ENCODE measurements around the gene ASIC4. TPM values are rescaled to one million over a fixed set of nuclear protein-coding genes. Genes with fewer than 3 reads are reported as not detected.

The ASIC4 gene, protein sequence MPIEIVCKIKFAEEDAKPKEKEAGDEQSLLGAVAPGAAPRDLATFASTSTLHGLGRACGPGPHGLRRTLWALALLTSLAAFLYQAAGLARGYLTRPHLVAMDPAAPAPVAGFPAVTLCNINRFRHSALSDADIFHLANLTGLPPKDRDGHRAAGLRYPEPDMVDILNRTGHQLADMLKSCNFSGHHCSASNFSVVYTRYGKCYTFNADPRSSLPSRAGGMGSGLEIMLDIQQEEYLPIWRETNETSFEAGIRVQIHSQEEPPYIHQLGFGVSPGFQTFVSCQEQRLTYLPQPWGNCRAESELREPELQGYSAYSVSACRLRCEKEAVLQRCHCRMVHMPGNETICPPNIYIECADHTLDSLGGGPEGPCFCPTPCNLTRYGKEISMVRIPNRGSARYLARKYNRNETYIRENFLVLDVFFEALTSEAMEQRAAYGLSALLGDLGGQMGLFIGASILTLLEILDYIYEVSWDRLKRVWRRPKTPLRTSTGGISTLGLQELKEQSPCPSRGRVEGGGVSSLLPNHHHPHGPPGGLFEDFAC
- under 0.01 and 0.09 TPM in 2 replicates for total RNA-seq

DNA sequence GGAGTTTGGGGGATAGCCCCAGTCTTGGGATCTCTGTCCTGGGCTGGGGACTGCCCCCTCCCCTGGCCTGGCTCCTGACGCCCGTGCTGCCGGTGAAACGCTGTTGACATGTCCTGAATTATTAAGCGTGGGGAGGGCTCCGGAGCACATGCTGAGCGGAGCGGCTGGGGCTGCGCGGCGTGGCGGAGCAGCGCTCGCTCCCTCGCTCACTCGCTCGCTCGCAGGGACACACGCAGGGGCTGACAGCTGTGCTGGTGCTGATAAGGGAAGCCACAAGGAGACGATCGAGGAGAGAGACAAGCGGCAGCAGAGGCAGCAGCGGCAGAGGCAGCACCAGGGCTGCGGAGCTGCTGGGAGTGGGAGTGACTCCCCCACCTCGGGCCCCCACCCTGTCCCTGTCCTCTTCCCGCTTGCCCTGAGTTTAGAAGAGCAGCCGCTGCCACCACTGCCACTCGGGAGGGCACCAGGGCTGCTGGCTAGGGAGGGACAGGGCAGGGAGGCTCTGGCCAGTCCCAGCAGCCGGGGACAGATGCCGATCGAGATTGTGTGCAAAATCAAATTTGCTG is at the start of gene ASIC4:
Gene ASIC4, plus strand, starts transcription at position 287 of the 566 bp plus-strand sequence. Its CDS starts 243 bp downstream, at position 530.

DNA sequence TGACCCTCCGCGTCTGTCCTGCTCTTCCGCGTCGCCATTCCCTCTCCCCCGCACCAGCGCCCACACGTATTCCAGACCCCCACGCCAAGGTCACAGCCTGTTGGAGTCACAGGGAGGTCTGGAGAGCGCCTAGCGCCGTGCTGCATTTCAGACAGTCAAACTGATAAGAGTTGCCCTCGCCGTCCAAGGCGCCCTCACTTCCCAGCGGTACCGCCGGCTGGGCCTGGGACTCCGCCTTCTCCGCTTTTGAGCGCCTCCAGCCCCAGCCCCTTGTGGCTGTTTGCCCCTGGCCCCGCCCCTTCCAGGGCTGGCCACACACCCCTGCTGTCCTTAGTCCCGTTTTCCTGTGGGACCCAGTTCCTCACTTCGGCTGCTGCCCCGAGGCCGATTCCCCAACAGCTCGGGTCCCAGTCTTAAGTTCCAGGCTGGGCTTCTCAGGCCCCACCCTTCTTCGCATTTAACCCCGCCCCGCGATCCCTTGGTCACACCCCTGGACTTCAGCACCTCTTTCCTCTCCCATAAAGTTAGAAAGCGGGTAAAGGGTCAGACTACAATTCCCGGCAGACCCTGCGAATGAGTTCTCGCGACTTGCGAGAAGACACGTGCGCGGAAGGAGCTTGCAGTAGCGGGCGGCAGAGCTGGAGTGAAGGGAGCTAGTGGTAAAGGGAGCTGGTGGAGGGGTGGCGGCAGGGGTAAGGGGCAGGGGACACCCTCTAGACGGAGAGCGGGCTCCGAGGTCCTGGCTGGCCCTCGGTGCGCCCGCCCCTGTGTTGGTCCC is 15.8 kb upstream of the ASIC4 start, which contains the start of gene GMPPA:
Gene GMPPA, plus strand, starts transcription at position 612 of the 778 bp plus-strand sequence. CDS start 1,085 bp downstream, outside the sequence.

DNA sequence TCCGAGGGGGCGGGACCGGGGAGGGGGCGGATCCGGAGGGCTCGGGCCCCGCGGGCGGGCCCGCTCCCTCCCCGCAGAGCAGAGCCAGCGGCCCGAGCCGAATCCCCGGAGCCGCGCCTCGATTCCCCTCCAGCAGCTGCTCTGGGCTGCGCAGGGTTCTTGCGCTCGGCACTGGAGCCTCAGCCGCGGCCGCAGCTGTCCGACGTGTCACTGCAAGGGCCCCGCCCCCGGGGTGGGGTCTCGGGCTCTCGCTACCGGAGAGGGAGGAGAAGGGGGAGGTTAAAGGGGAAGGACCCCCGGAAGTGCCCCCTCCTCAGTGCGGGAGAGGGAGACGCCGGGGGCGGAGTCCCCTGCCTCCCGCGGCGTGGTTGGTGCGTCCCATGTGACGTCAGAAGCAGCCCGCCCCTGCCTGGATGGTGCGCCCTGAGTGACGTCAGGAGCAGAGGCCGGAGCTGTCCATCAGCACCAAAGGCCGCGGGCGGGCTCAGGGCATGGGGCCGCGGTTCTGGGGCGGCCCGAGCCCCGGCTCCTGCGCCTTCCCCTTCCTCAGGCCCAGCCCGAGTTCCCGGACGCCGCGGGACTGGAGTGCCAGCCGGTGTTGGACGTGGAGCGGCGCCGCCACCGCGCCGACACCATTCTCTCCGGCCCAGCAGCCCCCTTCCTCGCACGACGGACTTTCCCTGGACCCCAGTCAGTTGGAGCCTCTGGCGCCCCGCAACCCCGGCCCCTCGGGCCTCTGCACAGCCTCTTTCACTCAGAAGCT is 29.5 kb downstream of the ASIC4 start, which contains the start of the genes CHPF and TMEM198:
Gene CHPF, minus strand, starts transcription at position 214 of the 763 bp plus-strand sequence. CDS start 271 bp downstream, outside the sequence.
Gene TMEM198, plus strand, starts transcription at position 433 of the 763 bp plus-strand sequence. CDS start 700 bp downstream, outside the sequence.

DNA sequence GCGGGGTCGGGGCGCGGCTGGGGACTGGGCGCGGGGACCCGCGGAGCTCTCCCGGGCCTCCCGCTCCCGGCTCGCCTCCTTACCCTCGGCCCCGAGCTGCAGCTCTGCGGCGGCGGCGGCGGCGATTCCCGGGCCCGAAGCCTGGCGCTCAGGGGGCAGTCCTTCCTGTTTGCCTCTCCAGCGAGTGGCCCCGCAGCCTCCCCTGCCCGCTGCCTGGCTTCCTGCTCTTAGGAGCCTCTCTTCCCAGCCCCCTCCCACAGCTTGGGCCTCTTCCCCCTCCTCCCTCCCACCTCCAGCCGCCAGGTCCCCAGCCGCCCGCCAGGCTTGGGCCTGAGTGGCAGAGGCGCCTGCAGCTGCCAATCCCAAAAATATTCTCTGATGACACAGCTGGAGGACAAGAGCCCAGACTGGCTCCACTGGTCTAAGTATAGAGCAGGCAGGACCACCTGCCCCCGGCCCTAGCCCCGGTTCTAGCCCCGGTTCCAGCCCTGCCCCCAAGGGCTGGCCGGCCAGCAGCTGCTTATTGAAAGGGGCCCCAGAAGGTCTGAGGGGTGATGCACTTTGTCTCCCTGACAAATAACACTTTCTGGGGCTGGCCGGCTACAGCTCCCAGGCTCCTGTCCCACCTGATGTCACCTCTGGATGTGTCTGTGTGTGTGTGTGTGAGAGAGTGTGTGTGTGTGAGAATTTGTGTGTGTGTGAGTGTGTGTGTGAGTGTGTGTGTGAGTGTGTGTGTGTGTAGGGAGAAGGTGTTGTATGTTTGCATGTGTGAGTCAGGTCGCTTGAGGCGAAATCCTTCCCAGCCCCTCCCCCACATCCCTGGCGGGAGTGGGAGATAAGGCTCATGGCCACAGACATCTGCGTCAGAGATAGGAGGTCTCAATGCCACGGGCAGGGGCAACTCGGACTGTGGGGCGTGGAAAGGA is 57.3 kb downstream of the ASIC4 start, which contains the start of gene OBSL1:
Gene OBSL1, minus strand, starts transcription at position 229 of the 926 bp plus-strand sequence. CDS start 307 bp downstream, outside the sequence.

DNA sequence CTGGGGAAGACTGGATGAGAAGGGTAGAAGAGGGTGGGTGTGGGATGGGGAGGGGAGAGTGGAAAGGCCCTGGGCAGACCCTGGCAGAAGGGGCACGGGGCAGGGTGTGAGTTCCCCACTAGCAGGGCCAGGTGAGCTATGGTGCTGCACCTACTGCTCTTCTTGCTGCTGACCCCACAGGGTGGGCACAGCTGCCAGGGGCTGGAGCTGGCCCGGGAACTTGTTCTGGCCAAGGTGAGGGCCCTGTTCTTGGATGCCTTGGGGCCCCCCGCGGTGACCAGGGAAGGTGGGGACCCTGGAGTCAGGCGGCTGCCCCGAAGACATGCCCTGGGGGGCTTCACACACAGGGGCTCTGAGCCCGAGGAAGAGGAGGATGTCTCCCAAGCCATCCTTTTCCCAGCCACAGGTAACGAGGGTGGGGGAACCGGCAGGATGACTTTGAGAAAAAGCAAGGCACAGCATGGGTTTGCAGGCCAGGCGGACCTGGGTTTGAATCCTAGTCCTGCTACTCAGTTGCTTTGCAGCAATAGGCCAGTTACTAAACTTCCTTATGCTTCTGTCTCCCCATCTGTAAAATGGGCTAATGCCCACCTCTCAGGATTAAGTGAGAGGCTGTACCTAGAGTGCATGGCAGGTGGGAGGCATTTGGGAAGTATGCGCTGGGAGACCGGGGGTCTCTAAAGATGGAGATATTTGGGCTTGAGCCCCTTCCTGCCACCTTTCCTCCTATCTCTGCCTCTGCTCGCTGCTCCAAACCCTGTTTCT is 58.1 kb downstream of the ASIC4 start, which contains the start of gene INHA:
Gene INHA, plus strand, starts transcription at position 74 of the 765 bp plus-strand sequence. Its CDS starts 65 bp downstream, at position 139.

Other genes with a start within 250 kb of the ASIC4 start
- 37.7 and 59.8 TPM in 2 replicates for gene DNAJB2, start 235.1 kb upstream of the ASIC4 start, total RNA-seq
- 66.2 and 67.6 TPM in 2 replicates for gene PTPRN, start 205.1 kb upstream of the ASIC4 start, total RNA-seq
- not detected in 2 replicates for gene RESP18, start 181.7 kb upstream of the ASIC4 start, total RNA-seq
- 52.6 and 57.3 TPM in 2 replicates for gene DNPEP, start 126.6 kb upstream of the ASIC4 start, total RNA-seq
- 5.3 and 6.1 TPM in 2 replicates for gene DES, start 96.1 kb upstream of the ASIC4 start, total RNA-seq
- 36.2 and 61.6 TPM in 2 replicates for gene SPEG, start 79.6 kb upstream of the ASIC4 start, total RNA-seq
- gene GMPPA, start 15.6 kb upstream of the ASIC4 start, total RNA-seq: 52.9 and 67.4 TPM in 2 replicates
- 519 and 687 TPM in 2 replicates for gene CHPF, start 29.3 kb downstream of the ASIC4 start, total RNA-seq
- gene TMEM198, start 29.5 kb downstream of the ASIC4 start, total RNA-seq: 0.88 and 1.2 TPM in 2 replicates
- 43.1 and 51.8 TPM in 2 replicates for gene OBSL1, start 57.1 kb downstream of the ASIC4 start, total RNA-seq
- gene INHA, start 57.8 kb downstream of the ASIC4 start, total RNA-seq: 0.55 TPM in 1 of 2 replicates, not detected in the other
- 13.1 and 15.6 TPM in 2 replicates for gene STK11IP, start 83.4 kb downstream of the ASIC4 start, total RNA-seq
- gene SLC4A3, start 113.1 kb downstream of the ASIC4 start, total RNA-seq: 2.7 and 6.6 TPM in 2 replicates

Measured in smooth muscle cell of the umbilical artery (primary cell).